T-cell (primary cell): ENCODE data around the gene RASSF6. TPM values are rescaled to one million over a fixed set of nuclear protein-coding genes. Genes with fewer than 3 reads are reported as not detected.

Experiments
- ATAC-seq, 4 experiments: fragments of 200-7000 bp in 3 of 4; fragments of 150-1000 bp in 1 of 4; cut with Tn5 transposase; replicated peaks in 1 of 4; 1 replicate in 3 of 4; 2 replicates in 1 of 4; pipeline ENCODE4 v1.10.0; 2021; ENCODE audit warnings: moderate library complexity in 3 of 4, mild to moderate bottlenecking in 2 of 4, moderate number of reproducible peaks in 1 of 4
- CTCF ChIA-PET, 2 donors: fragments of 300-600 bp; sonication (Branson Sonifier 250); formaldehyde crosslinking; loops; one replicate each; lab custom pipeline; 2022; ENCODE audit warnings: antibody characterized with exemption in 2 of 2; lab: Charles Lee
- POLR2A ChIA-PET, 2 donors: fragments of 300-600 bp; sonication (Branson Sonifier 250); formaldehyde crosslinking; loops; one replicate each; lab custom pipeline; 2022; ENCODE audit warnings: antibody characterized with exemption in 2 of 2; lab: Charles Lee
- DNase-seq, 35 experiments: peaks; one replicate each; pipeline versions ENCODE4 v3.0.0 to v3.0.0-alpha.2; 2013 to 2023
- H3K27ac ChIP-seq: one replicate; pipeline ENCODE4 v1.5.1; 2013; ENCODE audit warnings: low read length
- H3K27me3 ChIP-seq, 2 experiments: replicated peaks in 1 of 2; 1 replicate in 1 of 2; 2 replicates in 1 of 2; pipeline versions ENCODE4 v1.6.1 to v1.7.0; 2013; ENCODE audit warnings: low read length in 1 of 2, mixed read lengths in 1 of 2; ENCODE audit not compliant: control insufficient read depth in 2 of 2, insufficient read depth in 2 of 2; ENCODE audit errors: extremely low read depth in 1 of 2
- H3K36me3 ChIP-seq, 2 donors: 1 replicate in 1 of 2; 2 replicates in 1 of 2; pipeline versions ENCODE4 v1.6.1 to v1.7.0; 2013; ENCODE audit warnings: low read length in 1 of 2; ENCODE audit not compliant: control insufficient read depth in 2 of 2, insufficient read depth in 1 of 2; ENCODE audit errors: extremely low read depth in 1 of 2
- H3K4me1 ChIP-seq, 2 experiments: 1 replicate in 1 of 2; 2 replicates in 1 of 2; pipeline versions ENCODE4 v1.6.1 to v1.7.0; 2013; ENCODE audit warnings: low read length in 2 of 2, mixed read lengths in 1 of 2; ENCODE audit not compliant: insufficient read depth in 2 of 2, control insufficient read depth in 1 of 2; ENCODE audit errors: extremely low read depth in 1 of 2
- H3K4me3 ChIP-seq, 2 donors: 1 replicate in 1 of 2; 2 replicates in 1 of 2; pipeline versions ENCODE4 v1.5.1 to v1.7.0; 2013; ENCODE audit warnings: mild to moderate bottlenecking in 2 of 2, low read length in 1 of 2, moderate library complexity in 1 of 2; ENCODE audit not compliant: control insufficient read depth in 1 of 2; ENCODE audit errors: extremely low read depth in 1 of 2
- H3K9me3 ChIP-seq: 2 replicates; pipeline ENCODE4 v1.7.0; 2013
- H3K27ac Mint-ChIP-seq, 2 donors: one replicate each; pipeline ENCODE4 v1.8.0; 2020 to 2021; ENCODE audit warnings: mild to moderate bottlenecking in 2 of 2, mixed read lengths in 2 of 2
- H3K27me3 Mint-ChIP-seq, 2 donors: one replicate each; pipeline ENCODE4 v1.8.0; 2021 to 2022; ENCODE audit warnings: mixed read lengths in 2 of 2
- H3K36me3 Mint-ChIP-seq: one replicate; pipeline ENCODE4 v1.8.0; 2021; ENCODE audit warnings: mixed read lengths
- H3K4me1 Mint-ChIP-seq, 3 donors: one replicate each; pipeline ENCODE4 v1.8.0; 2020 to 2022; ENCODE audit warnings: mixed read lengths in 3 of 3, mild to moderate bottlenecking in 1 of 3
- H3K4me3 Mint-ChIP-seq, 3 donors: one replicate each; pipeline ENCODE4 v1.8.0; 2020 to 2022; ENCODE audit warnings: mild to moderate bottlenecking in 3 of 3, mixed read lengths in 3 of 3, moderate library complexity in 3 of 3
- H3K9me3 Mint-ChIP-seq, 3 donors: one replicate each; pipeline ENCODE4 v1.8.0; 2020 to 2022; ENCODE audit warnings: mixed read lengths in 3 of 3
- WGBS: methylation state at CpG from one replicate; pipeline ENCODE4 v1.1.5; 2013; ENCODE audit warnings: missing lambda C conversion rate; ENCODE audit not compliant: insufficient coverage; 5-methylcytosine and 5-hydroxymethylcytosine counted together
- total RNA-seq, 35 experiments: library from RNA in 6 of 35; stranded (reverse) in 6 of 35; fragments of 120-200 nt in 1 of 35; gene quantifications; one replicate each; pipeline versions ENCODE4 v1.2.1 to v1.2.4 and lab custom pipeline; 2013 to 2026

The RASSF6 gene
- total RNA-seq, 5 donors from 2014 or later (not counting 1 experiment from before 2014, with no cell fraction given), result 0.25 to 1.1 (median 0.47) TPM

GRCh38 chr4:73523126-73523525 lies 97.1 kb downstream of the RASSF6 start:
- no peak for DNase-seq
- H3K36me3 Mint-ChIP-seq, result no peaks in the 10 kb centered on the region
- Histone ChIP-seq H3K4me3 (no peak overlapping the region), H3K27ac (no peak overlapping the region), H3K36me3 (no peaks in the 10 kb centered on the region), H3K27me3 (no peaks in the 10 kb centered on the region), H3K4me1 (no peaks in the 10 kb centered on the region), H3K9me3 (no peaks in the 10 kb centered on the region)
- peaks cover 0 to 2% of the 10 kb centered on the region in 2 donors for H3K27me3 Mint-ChIP-seq
- H3K4me1 Mint-ChIP-seq, result no peaks in the 10 kb centered on the region
- H3K4me3 Mint-ChIP-seq, result no peak overlapping the region
- ATAC-seq, result no peak
- POLR2A ChIA-PET, result no interaction called here
- no CpG with 5 or more reads among the region's 2 CpGs for WGBS
- CTCF ChIA-PET, result no interaction called here
- H3K27ac Mint-ChIP-seq, result no peak overlapping the region
- no peaks in the 10 kb centered on the region for H3K9me3 Mint-ChIP-seq

Other genes with a start within 250 kb of the RASSF6 start
- 10 to 100 TPM in 3 of 5 donors, not detected in 2; 30.4 to 58.6 (median 33.6) TPM for gene ALB, start 216.1 kb downstream of the RASSF6 start, total RNA-seq
- gene AFP, start 184.2 kb downstream of the RASSF6 start, total RNA-seq, result 1 to 10 TPM in 3 of 5 donors, not detected in 2; 1.6 to 3.6 (median 2.5) TPM
- under 1 TPM in 1 of 5 donors, not detected in 4; 0.18 TPM for gene AFM, start 138.7 kb downstream of the RASSF6 start, total RNA-seq
- 1 to 10 TPM in 1 of 5 donors, under 1 TPM in 4; 0.39 to 1.4 (median 0.67) TPM for gene CXCL8, start 120.1 kb upstream of the RASSF6 start, total RNA-seq
- gene CXCL6, start 216.2 kb upstream of the RASSF6 start, total RNA-seq, result not detected
- 1 to 10 TPM in 1 of 5 donors, not detected in 4; 1.6 TPM for gene PF4V1, start 232.9 kb upstream of the RASSF6 start, total RNA-seq
- gene CXCL1, start 249.0 kb upstream of the RASSF6 start, total RNA-seq, result not detected